HG02759 (cell line): ENCODE measurements around the gene CD209.
"Not testable (repeated sequence)": the region's sequence is repeated elsewhere in the genome, so short reads cannot be mapped to it uniquely, and the experiment has no call there.

ENCODE experiments used
- ATAC-seq: cut with Tn5 transposase; IDR thresholded peaks from one replicate; pipeline ENCODE4 v1.9.1; 2021; ENCODE audit warnings: mild to moderate bottlenecking, moderate library complexity; ENCODE audit not compliant: unreplicated experiment

Gene CD209

GRCh38 chr19:7746903-7747884, at the start of gene CD209:
Gene CD209 (minus strand): TSS chr19:7747534. CDS start chr19:7747511, 23 bp downstream.
- no peak for ATAC-seq

DNA sequence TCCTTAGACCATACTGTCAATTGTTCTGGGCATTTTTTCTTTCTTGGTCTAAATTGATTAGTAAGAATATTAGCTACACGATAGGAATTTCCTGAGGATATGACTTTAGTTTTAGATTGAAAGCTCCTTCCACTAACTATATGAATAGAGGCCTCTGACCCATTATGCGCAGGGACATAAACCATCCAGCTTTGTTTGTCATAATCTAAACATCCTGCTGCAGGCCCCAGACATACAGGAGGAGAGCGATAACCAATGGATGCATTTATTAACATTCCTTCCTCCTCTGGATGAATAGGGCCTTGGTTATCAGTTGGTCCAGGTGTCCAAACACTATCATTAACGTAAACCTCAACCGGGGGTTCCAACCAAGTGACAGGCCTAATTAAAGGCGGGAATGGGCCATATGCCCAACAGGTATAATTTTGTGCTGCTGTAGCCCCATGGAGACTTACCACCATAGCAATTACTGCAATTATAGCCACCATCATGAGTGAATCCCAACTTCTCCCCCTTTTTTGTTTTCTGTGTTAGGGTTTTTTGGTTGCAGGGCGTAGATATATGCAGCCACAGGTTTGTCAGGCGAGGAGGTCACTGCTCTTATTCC, 48.3 kb upstream of the CD209 start:
- no peak for ATAC-seq

DNA sequence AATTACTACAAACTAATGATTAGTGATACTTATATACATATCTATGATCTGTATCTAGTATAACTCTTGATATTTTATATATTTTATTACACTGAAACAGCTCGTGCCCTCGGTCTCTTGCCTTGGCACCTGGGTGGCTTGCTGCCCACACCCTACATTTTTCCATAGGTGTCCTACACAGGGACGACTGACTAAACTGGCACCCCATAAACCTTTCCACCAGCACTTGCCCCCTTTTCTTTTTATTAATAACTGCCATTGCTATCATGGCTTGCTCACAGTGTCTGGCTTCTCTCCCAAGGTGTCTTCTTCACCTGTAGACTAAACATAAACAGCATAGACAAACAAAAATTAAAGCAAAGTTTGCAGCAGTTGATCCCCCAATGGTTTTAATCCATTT, 46.2 kb upstream of the CD209 start:
- no peak for ATAC-seq

GRCh38 chr19:7792701-7793100, 45.4 kb upstream of the CD209 start:
- ATAC-seq, result not testable (repeated sequence)

DNA sequence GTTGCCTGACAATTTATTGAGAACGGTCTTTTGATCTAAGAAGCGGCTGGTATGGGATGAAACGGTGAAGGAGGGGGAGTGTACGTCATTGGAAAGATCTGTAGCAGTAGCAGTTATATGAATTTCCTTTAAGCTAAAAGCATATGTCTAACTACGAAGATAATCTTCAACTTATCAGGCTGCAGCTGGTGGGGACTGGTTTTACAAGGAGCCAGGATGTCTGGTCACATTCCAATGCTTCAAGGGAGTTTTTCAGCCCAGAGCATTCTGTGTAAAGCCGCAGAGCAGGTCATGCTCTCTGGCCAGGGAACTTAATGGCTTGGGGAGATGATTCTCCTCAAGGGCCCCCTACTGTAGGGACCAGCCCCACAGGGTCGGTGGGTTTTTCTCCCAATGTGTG, 44.9 kb upstream of the CD209 start:
- ATAC-seq, result no peak

GRCh38 chr19:7790416-7790815, 43.1 kb upstream of the CD209 start:
- ATAC-seq, result no peak

DNA sequence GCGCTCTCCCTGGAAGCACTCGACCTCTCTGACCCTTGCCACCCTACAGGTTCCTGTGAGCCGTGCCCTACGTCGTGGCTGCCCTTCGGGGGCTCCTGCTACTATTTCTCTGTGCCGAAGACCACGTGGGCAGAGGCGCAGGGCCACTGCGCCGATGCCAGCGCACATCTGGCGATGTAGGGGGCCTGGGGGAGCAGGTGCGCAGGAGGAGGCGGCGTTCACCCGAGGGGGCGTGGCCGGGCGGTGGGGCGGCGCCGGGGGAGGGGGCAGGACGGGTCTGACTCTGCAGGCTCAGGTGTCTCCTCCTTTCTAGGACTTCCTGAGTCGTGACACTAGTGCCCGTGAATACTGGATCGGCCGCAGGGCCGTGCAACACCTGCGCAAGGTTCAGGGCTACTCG, 42.1 kb upstream of the CD209 start:
- ATAC-seq, result no peak

GRCh38 chr19:7788933-7789323, 41.6 kb upstream of the CD209 start:
- ATAC-seq, result no peak

DNA sequence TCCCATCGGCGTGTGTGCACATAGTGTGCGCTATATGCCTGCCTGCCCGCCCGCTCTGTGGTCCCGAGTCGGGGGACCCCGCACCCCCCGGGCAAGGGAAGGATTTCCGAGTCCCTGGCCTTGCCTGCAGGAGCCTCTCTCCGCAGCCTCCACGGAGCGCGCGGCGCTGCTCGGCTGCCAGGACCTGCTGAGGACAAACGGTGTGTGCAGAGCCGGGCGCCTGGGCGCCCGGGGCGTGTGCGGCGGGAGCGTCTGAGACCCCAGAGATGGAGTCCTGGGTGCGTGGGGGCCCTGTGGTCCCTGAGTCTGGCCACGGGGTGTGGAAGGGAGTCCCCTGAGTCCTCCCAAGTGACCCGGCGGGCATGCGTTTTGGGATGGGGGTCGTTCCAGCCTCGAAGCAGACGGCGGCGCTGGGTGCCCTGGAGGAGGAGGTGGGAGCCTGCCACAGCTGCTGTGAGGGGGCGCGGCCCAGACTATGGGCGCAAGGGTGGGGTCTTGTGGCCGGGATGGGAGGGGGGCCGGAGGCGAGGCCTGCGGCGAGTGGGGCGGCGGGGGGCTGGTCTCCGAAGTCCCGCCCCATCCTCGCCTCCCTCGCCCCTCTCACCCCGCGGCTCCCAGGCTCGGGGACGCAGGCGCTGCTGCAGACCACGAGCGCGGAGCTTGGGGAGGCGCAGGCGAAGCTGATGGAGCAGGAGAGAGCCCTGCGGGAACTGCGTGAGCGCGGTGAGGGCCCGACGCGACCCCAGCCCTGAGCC, 41.0 kb upstream of the CD209 start:
- no peak for ATAC-seq

- ATAC-seq, result no peak
These were observed 40.4 kb upstream of the CD209 start for GRCh38 chr19:7787602-7788177.

DNA sequence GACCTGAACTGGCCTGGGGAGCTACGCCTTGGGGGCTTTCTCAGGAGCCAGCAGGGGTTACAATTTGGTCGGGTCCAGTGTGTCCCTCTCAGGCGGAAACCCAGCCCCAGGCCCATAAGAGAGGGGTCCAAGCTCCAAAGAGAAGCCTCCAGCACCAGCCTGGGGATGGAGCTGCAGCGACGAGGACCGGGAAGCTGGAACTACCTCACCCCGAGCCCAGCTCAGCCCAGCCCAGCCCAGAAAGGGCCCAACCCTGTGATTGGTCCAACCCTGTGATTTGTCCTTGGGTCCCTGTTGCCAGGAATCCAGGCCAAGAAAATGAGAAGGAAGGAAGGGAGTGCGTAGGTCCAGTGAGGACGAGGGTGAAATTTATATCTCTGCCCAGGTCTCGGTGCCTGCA, 39.8 kb upstream of the CD209 start:
- no peak for ATAC-seq

DNA sequence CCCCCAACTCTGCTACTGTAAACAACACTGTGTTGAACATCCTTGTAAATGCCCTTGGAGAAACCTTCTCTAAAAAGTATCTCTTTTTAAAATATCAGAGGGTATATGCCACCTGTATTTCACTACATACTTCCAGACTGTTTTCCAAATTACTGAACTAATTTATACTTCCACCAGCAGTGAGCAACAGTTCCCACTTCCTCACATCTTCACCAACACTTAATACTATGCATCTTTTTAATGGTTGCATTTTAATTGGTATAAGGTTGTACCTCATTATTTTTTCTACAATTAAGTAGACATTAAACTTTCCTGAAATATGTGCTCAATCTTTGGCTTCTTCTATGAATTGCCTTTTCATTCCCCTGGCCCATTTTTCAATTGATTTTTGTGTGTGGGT, 37.5 kb upstream of the CD209 start:
- no peak for ATAC-seq

- no peak for ATAC-seq
These were observed 36.7 kb upstream of the CD209 start for GRCh38 chr19:7783991-7784423.

DNA sequence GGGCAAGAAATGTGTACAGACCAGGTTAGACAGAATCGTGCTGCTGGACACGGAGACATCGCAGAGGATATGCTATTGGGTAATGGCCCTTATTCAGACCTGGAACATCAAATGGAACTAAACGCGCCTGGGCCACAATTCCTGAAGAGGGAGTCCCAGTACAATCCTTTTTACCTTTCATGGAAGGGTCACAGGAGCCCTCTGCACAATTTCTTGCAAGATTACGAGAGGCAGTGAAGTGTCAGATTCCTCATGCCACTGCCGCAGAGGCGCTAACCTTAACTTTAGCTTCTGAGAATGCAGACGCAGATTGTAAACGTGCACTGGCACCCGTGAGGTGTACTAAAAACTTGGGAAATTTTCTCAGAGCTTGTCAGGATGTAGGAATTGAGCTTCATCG, 33.8 kb upstream of the CD209 start:
- ATAC-seq, result no peak

GRCh38 chr19:7779631-7780486, 32.5 kb upstream of the CD209 start:
- no peak for ATAC-seq

- ATAC-seq, result no peak
These were observed 30.7 kb upstream of the CD209 start for GRCh38 chr19:7778081-7778480.

DNA sequence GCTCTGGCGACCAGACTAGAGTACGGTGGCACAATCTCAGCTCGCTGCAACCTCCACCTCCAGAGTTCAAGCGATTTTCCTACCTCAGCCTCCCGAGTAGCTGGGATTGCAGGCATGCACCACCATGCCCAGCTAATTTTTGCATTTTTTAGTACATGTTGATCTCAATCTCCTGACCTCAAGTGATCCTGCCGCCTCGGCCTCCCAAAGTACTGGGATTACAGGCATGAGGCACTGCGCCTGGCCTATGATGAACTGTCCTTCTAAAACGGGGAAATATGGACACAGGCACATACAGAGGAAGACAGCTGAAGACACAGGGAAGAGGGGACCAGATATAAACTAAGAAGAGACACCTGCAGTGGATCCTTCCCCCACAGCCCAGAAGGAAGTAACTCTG, 28.4 kb upstream of the CD209 start:
- ATAC-seq, result no peak

DNA sequence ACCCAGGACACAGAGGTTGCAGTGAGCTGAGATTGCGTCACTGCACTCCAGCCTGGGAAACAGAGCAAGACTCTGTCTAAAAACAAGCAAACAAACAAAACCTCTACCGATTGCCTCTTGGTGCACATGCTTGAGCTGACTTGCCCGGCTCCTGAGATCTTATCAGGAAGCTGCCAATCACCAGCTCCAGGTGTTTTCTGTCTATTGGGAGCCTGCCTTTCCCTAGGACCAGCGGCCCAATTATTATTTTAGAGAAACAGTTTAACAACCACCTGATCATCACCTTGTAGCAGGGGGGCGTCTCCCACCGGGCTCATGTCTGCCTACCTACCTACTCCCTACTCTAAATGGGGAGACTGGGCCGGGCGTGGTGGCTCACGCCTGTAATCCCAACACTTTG, 26.5 kb upstream of the CD209 start:
- ATAC-seq, result no peak

GRCh38 chr19:7772752-7773291, 25.5 kb upstream of the CD209 start:
- ATAC-seq, result no peak

DNA sequence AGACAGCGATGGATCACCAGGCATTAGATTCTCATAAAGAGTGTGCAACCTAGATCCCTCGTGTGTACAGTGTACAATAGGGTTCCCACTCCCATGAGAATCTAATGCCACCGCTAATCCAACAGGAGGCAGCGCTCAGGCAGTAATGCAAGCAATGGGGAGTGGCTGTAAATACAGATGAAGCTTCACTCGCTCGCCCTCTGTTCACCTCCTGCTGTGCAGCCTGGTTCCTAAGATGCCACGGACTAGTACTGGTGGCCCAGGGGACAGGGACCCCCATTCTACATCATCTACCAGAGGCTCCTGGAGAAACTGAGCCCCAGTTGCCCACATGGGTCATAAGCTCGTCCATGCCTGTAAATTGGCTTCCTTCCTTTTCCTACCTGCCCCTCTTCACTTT, 23.7 kb upstream of the CD209 start:
- ATAC-seq, result no peak
